Epithelial cell of umbilical artery (primary cell): ENCODE measurements around the gene SNX7. TPM values are rescaled to one million over a fixed set of nuclear protein-coding genes. Genes with fewer than 3 reads are reported as not detected.

Experiments
- total RNA-seq: library from RNA; depleted of rRNA; stranded (reverse); fragments of >200 nt; gene quantifications from 2 replicates; pipeline ENCODE4 v1.2.3, GENCODE V29; 2014

Gene SNX7, protein sequence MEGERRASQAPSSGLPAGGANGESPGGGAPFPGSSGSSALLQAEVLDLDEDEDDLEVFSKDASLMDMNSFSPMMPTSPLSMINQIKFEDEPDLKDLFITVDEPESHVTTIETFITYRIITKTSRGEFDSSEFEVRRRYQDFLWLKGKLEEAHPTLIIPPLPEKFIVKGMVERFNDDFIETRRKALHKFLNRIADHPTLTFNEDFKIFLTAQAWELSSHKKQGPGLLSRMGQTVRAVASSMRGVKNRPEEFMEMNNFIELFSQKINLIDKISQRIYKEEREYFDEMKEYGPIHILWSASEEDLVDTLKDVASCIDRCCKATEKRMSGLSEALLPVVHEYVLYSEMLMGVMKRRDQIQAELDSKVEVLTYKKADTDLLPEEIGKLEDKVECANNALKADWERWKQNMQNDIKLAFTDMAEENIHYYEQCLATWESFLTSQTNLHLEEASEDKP
- 54.9 and 67.6 TPM in 2 replicates for total RNA-seq

DNA sequence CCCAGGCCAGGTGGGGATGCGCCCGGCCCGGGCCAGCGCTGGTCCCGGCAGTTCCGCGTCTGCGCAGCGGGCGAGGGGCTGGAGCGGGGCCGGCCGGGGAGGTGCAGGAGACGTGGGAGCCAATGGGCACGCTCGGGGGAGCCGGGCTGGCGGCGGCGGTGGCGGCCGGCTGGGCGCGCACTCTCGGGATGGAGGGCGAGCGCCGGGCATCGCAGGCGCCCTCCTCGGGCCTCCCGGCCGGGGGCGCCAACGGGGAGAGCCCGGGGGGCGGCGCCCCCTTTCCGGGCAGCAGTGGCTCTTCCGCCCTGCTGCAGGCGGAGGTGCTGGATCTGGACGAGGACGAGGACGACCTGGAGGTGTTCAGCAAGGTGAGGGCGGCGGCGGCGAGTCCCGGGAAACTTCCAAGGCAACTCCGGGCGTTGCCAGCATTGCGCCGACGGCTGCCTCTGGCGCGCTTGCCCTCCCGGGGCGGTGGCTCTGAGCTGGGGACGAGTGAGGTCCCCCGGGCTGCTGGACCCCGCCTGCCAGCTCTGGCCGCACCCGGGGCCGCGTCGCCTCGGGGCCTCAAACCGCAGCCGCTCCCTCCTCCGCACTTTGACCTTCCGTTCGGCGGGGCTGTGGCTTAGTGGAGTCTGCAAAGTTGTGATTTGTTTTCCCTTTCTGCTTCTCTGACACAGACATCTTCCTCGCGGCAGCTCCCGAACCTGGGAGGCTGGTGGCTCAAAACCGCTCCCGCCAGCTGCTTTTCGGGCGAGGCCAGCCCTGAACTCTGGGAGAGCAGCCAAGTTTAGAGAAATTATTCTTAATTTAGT, at the start of gene SNX7:
Gene SNX7 (plus strand): TSS at position 178 of the 812 bp plus-strand sequence. CDS start 11 bp downstream, at position 189.

